ENCODE measurements around the gene LRRK1.

LRRK1 gene

DNA sequence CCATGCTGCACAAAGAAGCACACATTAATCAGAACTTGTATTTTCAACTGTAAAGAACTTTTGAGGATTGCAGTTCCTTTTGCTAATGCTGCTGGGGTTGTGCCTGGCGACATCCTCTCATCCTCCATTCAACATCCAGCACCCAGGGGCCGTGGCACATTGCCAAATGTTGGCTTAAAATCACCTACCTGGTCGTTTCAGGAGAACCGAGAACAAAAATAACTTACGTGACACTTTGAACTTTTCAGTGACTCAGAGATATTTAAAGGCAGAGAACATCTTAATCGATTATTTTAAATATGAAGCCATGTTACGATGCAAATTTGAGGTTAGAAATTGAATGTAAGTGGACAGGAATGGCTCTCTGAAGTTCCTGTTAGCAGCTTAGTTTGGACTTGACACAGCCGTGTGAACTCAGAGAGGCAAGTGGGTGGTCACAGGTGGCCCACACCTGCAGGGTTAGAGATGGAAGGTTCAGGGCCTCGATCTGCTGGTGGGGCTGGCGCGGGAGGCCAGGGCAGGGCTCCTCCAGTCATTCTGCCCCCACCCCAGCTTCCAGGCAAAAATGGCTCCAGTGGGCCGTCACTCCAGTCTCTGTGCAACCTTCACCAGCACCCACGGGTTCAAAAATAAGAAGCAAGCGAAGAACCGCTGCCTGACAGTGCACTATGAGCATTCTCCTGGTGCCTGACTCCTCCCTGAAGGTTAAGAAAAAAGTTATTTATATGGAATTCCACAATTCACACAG lies 12.2 kb downstream of the LRRK1 start:
- TF ChIP-seq, protein P1, sequence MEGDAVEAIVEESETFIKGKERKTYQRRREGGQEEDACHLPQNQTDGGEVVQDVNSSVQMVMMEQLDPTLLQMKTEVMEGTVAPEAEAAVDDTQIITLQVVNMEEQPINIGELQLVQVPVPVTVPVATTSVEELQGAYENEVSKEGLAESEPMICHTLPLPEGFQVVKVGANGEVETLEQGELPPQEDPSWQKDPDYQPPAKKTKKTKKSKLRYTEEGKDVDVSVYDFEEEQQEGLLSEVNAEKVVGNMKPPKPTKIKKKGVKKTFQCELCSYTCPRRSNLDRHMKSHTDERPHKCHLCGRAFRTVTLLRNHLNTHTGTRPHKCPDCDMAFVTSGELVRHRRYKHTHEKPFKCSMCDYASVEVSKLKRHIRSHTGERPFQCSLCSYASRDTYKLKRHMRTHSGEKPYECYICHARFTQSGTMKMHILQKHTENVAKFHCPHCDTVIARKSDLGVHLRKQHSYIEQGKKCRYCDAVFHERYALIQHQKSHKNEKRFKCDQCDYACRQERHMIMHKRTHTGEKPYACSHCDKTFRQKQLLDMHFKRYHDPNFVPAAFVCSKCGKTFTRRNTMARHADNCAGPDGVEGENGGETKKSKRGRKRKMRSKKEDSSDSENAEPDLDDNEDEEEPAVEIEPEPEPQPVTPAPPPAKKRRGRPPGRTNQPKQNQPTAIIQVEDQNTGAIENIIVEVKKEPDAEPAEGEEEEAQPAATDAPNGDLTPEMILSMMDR (conservative IDR thresholded peaks at IDR 0.05; ENCODE audit: low read depth, low read length), result no peak
- H3K4me3 ChIP-seq (ENCODE audit: low read depth, low read length), result no peak overlapping the region
- DNase-seq (ENCODE audit: low read depth), result no peak

- H3K4me3 ChIP-seq (ENCODE audit: low read depth, low read length), result no peak overlapping the region
- DNase-seq (ENCODE audit: low read depth), result no peak
- TF ChIP-seq, protein P1 (conservative IDR thresholded peaks at IDR 0.05; ENCODE audit: low read depth, low read length), result no peak
These were observed 13.7 kb downstream of the LRRK1 start for GRCh38 chr15:100932676-100933348.

DNA sequence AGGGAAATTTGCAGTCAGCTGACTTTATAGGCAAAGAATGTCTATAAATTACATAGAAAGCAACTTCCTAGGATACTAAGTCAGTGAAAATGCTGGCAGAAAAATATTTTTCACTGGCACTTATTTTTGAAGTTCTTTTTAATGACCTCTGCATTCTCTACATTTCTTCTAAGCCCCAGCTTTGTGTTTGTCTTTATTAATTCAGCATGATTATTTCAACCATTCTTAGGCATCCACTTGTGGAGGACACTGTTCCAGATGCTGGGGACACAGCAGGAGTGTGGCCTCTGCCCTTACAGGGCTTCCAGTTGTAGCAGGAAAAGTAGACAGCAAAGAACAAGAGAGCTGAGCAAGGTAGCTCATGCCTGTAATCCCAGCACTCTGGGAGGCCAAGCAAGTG lies 15.0 kb downstream of the LRRK1 start:
- TF ChIP-seq, protein P1 (conservative IDR thresholded peaks at IDR 0.05; ENCODE audit: low read depth, low read length), result no peak
- peak; percentile 38 for DNase-seq (ENCODE audit: low read depth)
- H3K4me3 ChIP-seq (ENCODE audit: low read depth, low read length), result no peak overlapping the region

DNA sequence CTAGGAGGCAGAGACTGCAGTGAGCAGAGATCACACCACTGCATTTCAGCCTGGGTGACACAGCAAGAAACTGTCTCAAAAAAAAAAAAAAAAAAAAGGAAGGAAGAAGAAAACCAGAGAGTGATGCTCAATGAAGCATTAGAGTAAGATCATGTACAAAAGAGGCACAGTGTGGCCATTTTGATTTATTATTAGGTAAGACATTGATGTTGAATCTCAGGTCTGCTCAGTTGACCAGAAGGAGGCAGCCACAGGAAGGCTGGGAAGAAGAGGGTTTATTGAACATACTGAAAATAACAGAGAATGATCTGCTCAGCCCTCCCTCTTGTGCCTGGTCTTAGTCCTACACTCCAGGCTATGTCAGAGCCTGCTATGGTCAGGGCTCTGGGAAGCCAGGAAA lies 15.6 kb downstream of the LRRK1 start:
- H3K4me3 ChIP-seq (ENCODE audit: low read depth, low read length), result no peak overlapping the region
- TF ChIP-seq, protein P1 (conservative IDR thresholded peaks at IDR 0.05; ENCODE audit: low read depth, low read length), result peak; percentile 40
- DNase-seq (ENCODE audit: low read depth), result peak; percentile 53

- DNase-seq (ENCODE audit: low read depth), result no peak
- H3K4me3 ChIP-seq (ENCODE audit: low read depth, low read length), result no peak overlapping the region
- TF ChIP-seq, protein P1 (conservative IDR thresholded peaks at IDR 0.05; ENCODE audit: low read depth, low read length), result no peak
These were observed 18.0 kb downstream of the LRRK1 start for GRCh38 chr15:100937171-100937570.

- no peak for DNase-seq (ENCODE audit: low read depth)
- H3K4me3 ChIP-seq (ENCODE audit: low read depth, low read length), result no peak overlapping the region
- TF ChIP-seq, protein P1 (conservative IDR thresholded peaks at IDR 0.05; ENCODE audit: low read depth, low read length), result no peak
These were observed 20.6 kb downstream of the LRRK1 start for GRCh38 chr15:100939791-100940190.
